ENCODE results near the gene ASB10.

ASB10 gene

GRCh38 chr7:151141311-151141854 is 45.7 kb downstream of the ASB10 start:
- no peaks in the 10 kb centered on the region for H3F3A ChIP-seq (ENCODE audit: insufficient read depth)
- no peaks in the 10 kb centered on the region for H4K20me1 ChIP-seq (ENCODE audit: low read depth, low read length)
- no peaks in the 10 kb centered on the region for H3K79me2 ChIP-seq (ENCODE audit: insufficient read depth, low read length)
- TF ChIP-seq CTCF (IDR thresholded peaks at IDR 0.05; ENCODE audit: insufficient read depth, low read length, poor library complexity, severe bottlenecking) (no peak), EZH2phosphoT487 (conservative IDR thresholded peaks at IDR 0.05; ENCODE audit: low read length) (no peak)
- no peaks in the 10 kb centered on the region for H3K36me3 ChIP-seq (ENCODE audit: low read length)
- H3K4me2 ChIP-seq (ENCODE audit: low read depth, low read length, poor library complexity, severe bottlenecking) = no peak overlapping the region
- no peak overlapping the region for H2AFZ ChIP-seq (ENCODE audit: low read depth, low read length, severe bottlenecking)
- no peak overlapping the region for H3K4me3 ChIP-seq (ENCODE audit: insufficient read depth, low read length, poor library complexity, severe bottlenecking)
- H3K27me3 ChIP-seq (ENCODE audit: low read length) = no peaks in the 10 kb centered on the region
- no peak overlapping the region for H3K27ac ChIP-seq (ENCODE audit: low read depth, low read length)
- H3K9me3 ChIP-seq (ENCODE audit: insufficient read depth, low read length) = no peaks in the 10 kb centered on the region
- H3K9ac ChIP-seq (ENCODE audit: low read length) = no peak overlapping the region
- H3K9me2 ChIP-seq (replicated peaks; ENCODE audit: insufficient read depth, low read length) = no peaks in the 10 kb centered on the region

- Histone ChIP-seq H3K79me2 (ENCODE audit: insufficient read depth, low read length) (no peaks in the 10 kb centered on the region), H3K4me2 (ENCODE audit: low read depth, low read length, poor library complexity, severe bottlenecking) (no peak overlapping the region), H3K36me3 (ENCODE audit: low read length) (no peaks in the 10 kb centered on the region), H3K9ac (ENCODE audit: low read length) (no peak overlapping the region), H2AFZ (ENCODE audit: low read depth, low read length, severe bottlenecking) (no peak overlapping the region), H3F3A (ENCODE audit: insufficient read depth) (no peaks in the 10 kb centered on the region), H3K4me3 (ENCODE audit: insufficient read depth, low read length, poor library complexity, severe bottlenecking) (no peak overlapping the region), H3K9me2 (replicated peaks; ENCODE audit: insufficient read depth, low read length) (no peaks in the 10 kb centered on the region), H3K27ac (ENCODE audit: low read depth, low read length) (no peak overlapping the region), H4K20me1 (ENCODE audit: low read depth, low read length) (no peaks in the 10 kb centered on the region), H3K27me3 (ENCODE audit: low read length) (no peaks in the 10 kb centered on the region), H3K9me3 (ENCODE audit: insufficient read depth, low read length) (no peaks in the 10 kb centered on the region)
- TF ChIP-seq EZH2phosphoT487 (conservative IDR thresholded peaks at IDR 0.05; ENCODE audit: low read length) = no peak
- TF ChIP-seq CTCF (IDR thresholded peaks at IDR 0.05; ENCODE audit: insufficient read depth, low read length, poor library complexity, severe bottlenecking) = no peak
These were observed 46.2 kb downstream of the ASB10 start for GRCh38 chr7:151140826-151141225.

- H2AFZ ChIP-seq (ENCODE audit: low read depth, low read length, severe bottlenecking) = no peak overlapping the region
- H3K9me2 ChIP-seq (replicated peaks; ENCODE audit: insufficient read depth, low read length) = no peaks in the 10 kb centered on the region
- no peak overlapping the region for H3K27ac ChIP-seq (ENCODE audit: low read depth, low read length)
- H3K9ac ChIP-seq (ENCODE audit: low read length) = no peak overlapping the region
- no peak overlapping the region for H3K4me2 ChIP-seq (ENCODE audit: low read depth, low read length, poor library complexity, severe bottlenecking)
- no peaks in the 10 kb centered on the region for H4K20me1 ChIP-seq (ENCODE audit: low read depth, low read length)
- no peaks in the 10 kb centered on the region for H3K79me2 ChIP-seq (ENCODE audit: insufficient read depth, low read length)
- no peaks in the 10 kb centered on the region for H3F3A ChIP-seq (ENCODE audit: insufficient read depth)
- H3K36me3 ChIP-seq (ENCODE audit: low read length) = no peaks in the 10 kb centered on the region
- H3K9me3 ChIP-seq (ENCODE audit: insufficient read depth, low read length) = no peaks in the 10 kb centered on the region
- TF ChIP-seq EZH2phosphoT487 (conservative IDR thresholded peaks at IDR 0.05; ENCODE audit: low read length) (no peak), CTCF (IDR thresholded peaks at IDR 0.05; ENCODE audit: insufficient read depth, low read length, poor library complexity, severe bottlenecking) (no peak)
- H3K27me3 ChIP-seq (ENCODE audit: low read length) = no peaks in the 10 kb centered on the region
- H3K4me3 ChIP-seq (ENCODE audit: insufficient read depth, low read length, poor library complexity, severe bottlenecking) = no peak overlapping the region
These were observed 47.3 kb downstream of the ASB10 start for GRCh38 chr7:151139791-151140190.

Measured in SU-DHL-6 (cell line).